B cell (primary cell): ENCODE results near the gene OTUD5.
"Not testable (repeated sequence)": the region's sequence is repeated elsewhere in the genome, so short reads cannot be mapped to it uniquely, and the experiment has no call there.

ENCODE experiments used
- EZH2 ChIP-seq: IDR thresholded peaks from 2 replicates; pipeline ENCODE4 v1.6.1; 2012; ENCODE audit warnings: borderline replicate concordance, low read depth, mild to moderate bottlenecking, moderate library complexity, low read length; ENCODE audit not compliant: insufficient read depth, poor library complexity, severe bottlenecking
- TF ChIP-seq, protein P1 (sequence below): fragments of 200-600 bp; IDR thresholded peaks from one replicate; pipeline ENCODE4 v1.8.0; 2022; ENCODE audit warnings: antibody characterized with exemption, mild to moderate bottlenecking

- TF ChIP-seq, protein P1, sequence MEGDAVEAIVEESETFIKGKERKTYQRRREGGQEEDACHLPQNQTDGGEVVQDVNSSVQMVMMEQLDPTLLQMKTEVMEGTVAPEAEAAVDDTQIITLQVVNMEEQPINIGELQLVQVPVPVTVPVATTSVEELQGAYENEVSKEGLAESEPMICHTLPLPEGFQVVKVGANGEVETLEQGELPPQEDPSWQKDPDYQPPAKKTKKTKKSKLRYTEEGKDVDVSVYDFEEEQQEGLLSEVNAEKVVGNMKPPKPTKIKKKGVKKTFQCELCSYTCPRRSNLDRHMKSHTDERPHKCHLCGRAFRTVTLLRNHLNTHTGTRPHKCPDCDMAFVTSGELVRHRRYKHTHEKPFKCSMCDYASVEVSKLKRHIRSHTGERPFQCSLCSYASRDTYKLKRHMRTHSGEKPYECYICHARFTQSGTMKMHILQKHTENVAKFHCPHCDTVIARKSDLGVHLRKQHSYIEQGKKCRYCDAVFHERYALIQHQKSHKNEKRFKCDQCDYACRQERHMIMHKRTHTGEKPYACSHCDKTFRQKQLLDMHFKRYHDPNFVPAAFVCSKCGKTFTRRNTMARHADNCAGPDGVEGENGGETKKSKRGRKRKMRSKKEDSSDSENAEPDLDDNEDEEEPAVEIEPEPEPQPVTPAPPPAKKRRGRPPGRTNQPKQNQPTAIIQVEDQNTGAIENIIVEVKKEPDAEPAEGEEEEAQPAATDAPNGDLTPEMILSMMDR, result not testable (repeated sequence)
- not testable (repeated sequence) for TF ChIP-seq EZH2
Observed at GRCh38 chrX:48980341-48980740, 22.9 kb upstream of the OTUD5 start.
